ENCODE measurements around the gene OXLD1. TPM values are rescaled to one million over a fixed set of nuclear protein-coding genes. Genes with fewer than 3 reads are reported as not detected.

Gene OXLD1
- total and polyA plus RNA-seq, 4 donors: 11.2 to 26.4 (median 19.0) TPM

- TF ChIP-seq CTCF (IDR thresholded peaks at IDR 0.05; ENCODE audit: low read depth, low read length, missing input control) (no peak), EGR1 (IDR thresholded peaks at IDR 0.05; ENCODE audit: low read depth in 2 of 2) (no peak), FOXA1 (IDR thresholded peaks at IDR 0.05) (no peak), NR2F2 (IDR thresholded peaks at IDR 0.05) (no peak), ATF3 (IDR thresholded peaks at IDR 0.05) (no peak)
Measured at GRCh38 chr17:81691196-81691595, 24.8 kb upstream of the OXLD1 start (continued).

GRCh38 chr17:81690549-81690948 lies 24.1 kb upstream of the OXLD1 start:
- 92% methylated on average over 17 of the region's 17 CpGs for WGBS
- Histone ChIP-seq H3K9me3 (ENCODE audit: control insufficient read depth in 4 of 4, low read length in 3 of 4) (no peaks in the 10 kb centered on the region), H3K9ac (ENCODE audit: low read depth in 1 of 2, low read length in 2 of 2) (no peak overlapping the region), H3K4me1 (ENCODE audit: control insufficient read depth in 4 of 4, insufficient read depth in 4 of 4, low read length in 3 of 4) (peaks cover 0 to 4% (median 2%) of the 10 kb centered on the region in 4 donors), H3K4me3 (ENCODE audit: low read depth in 1 of 3, low read length in 3 of 3) (no peak overlapping the region), H3K27ac (ENCODE audit: low read depth in 1 of 2, low read length in 2 of 2) (no peak overlapping the region), H3K36me3 (ENCODE audit: control insufficient read depth in 4 of 4, insufficient read depth in 3 of 4, low read depth in 1 of 4, low read length in 3 of 4) (peaks cover 13 to 91% (median 26%) of the 10 kb centered on the region in 4 donors), H3K27me3 (ENCODE audit: control insufficient read depth in 4 of 4, insufficient read depth in 4 of 4, low read length in 3 of 4) (no peaks in the 10 kb centered on the region)
- no peak for DNase-seq (ENCODE audit: low spot score)
- TF ChIP-seq MAX (IDR thresholded peaks at IDR 0.05) (no peak), RXRA (IDR thresholded peaks at IDR 0.05) (no peak), NR2F2 (IDR thresholded peaks at IDR 0.05) (no peak), FOXA2 (IDR thresholded peaks at IDR 0.05) (no peak), RAD21 (IDR thresholded peaks at IDR 0.05) (no peak), ZBTB33 (IDR thresholded peaks at IDR 0.05) (no peak), GABPA (IDR thresholded peaks at IDR 0.05 in 1 of 2, conservative IDR thresholded peaks at IDR 0.05 in 1 of 2) (no peak), HNF4A (conservative IDR thresholded peaks at IDR 0.05) (no peak), TAF1 (conservative IDR thresholded peaks at IDR 0.05) (no peak), HNF4G (IDR thresholded peaks at IDR 0.05) (no peak), FOXA1 (IDR thresholded peaks at IDR 0.05) (no peak), CTCF (IDR thresholded peaks at IDR 0.05; ENCODE audit: low read depth, low read length, missing input control) (no peak), REST (IDR thresholded peaks at IDR 0.05) (no peak), ATF3 (IDR thresholded peaks at IDR 0.05) (no peak), JUND (IDR thresholded peaks at IDR 0.05) (no peak), SP1 (IDR thresholded peaks at IDR 0.05) (no peak), EGR1 (IDR thresholded peaks at IDR 0.05; ENCODE audit: low read depth in 2 of 2) (no peak), YY1 (IDR thresholded peaks at IDR 0.05) (no peak)
